HFF-Myc (cell line): Measurements from ENCODE around the gene TJP1.
"Not testable (repeated sequence)": the region's sequence is repeated elsewhere in the genome, so short reads cannot be mapped to it uniquely, and the experiment has no call there.

Experiments
- DNase-seq: peaks from one replicate; pipeline ENCODE4 v3.0.0-alpha.2; 2011; ENCODE audit warnings: low read depth; ENCODE audit errors: extremely low read depth
- H3K4me3 ChIP-seq: replicated peaks from 2 replicates; pipeline ENCODE4 v1.5.1; 2011; ENCODE audit warnings: low read depth, mild to moderate bottlenecking, control low read depth, low read length
- CTCF ChIP-seq: IDR thresholded peaks from 2 replicates; pipeline ENCODE4 v1.5.1; 2012; ENCODE audit warnings: mild to moderate bottlenecking, low read depth, low read length, control low read depth; ENCODE audit errors: missing control alignments

Gene TJP1

DNA sequence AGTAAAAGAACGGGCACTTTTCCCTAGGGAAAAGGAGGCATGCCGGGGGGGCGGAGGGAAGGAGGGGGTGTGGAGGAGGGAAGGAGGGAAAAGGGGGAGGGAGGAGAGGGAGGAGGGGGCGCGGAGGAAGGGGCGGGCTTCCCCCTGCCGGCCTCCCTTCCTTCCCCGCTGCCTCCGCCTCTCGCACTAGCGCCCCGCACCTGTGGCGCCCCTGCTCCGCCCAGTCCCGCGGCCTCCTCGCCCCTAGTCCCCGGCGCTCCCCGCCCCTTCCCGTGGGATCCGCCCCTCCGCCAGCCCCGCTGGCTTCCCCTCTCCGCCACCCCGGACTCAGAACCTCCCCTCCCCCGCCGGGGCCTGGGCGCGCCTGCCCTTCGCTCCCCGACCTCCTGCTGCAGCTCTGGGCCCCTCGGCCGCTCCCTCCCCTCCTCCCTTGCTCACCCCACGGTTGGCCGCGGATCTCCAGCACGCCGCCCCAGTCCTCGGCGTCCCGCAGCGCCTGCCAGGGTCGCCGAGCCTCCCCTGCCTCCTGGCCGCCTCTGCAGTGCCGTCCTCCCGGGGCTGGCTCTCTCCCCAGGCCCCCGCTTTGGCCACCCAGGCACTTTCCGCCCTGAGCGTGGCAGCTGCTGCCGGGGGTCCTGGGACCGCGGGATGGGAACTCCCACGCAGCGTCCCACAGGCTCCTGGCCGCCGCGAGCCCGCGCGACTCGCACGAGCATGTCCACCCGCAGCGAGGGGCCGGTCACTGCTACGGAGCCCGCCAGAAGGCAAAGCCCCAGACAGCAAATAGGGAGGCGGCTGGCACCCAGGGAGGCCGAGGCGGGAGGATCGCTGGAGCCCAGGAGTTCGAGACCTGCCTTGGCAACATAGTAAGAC, 147.4 kb downstream of the TJP1 start:
- no peak for DNase-seq
- H3K4me3 ChIP-seq = peak overlapping the region; percentile 57
- TF ChIP-seq CTCF = no peak

DNA sequence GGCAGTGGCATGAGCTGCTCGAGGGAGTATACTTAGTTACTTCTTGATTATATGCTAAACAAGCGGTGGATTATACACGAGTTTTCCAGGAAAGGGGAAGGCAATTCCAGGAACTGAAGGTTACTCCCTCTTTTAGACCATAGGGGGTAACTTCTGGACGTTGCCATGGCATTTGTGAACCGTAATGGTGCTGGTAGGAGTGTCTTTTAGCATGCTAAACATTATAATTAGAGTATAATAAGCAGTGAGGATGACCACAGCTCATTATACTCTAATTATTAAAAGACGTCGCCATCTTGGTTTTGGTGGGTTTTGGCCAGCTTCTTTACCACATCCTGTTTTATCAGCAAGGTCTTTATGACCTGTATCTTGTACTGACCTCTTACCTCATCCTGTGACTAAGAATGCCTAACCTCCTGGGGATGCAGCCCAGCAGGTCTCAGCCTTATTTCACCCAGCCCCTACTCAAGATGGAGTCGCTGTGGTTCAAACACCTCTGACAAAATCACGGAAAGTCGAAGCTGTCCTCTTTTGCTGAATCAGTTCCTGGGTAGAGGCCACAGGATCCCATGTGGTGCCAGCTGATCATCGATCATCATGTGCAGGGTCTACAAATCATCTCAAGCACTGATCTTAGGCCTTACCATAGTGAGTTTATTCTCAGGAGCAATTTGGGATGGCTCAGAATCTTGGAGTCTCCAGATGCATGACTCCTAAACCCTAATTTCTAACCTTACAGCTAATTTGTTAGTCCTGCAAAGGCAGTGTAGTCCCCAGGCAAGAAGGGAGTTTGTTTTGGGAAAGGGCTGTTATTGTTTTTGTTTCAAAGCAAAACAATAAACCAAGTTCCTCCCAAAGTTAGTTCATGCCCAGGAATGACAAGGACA, 149.1 kb downstream of the TJP1 start:
- no peak for TF ChIP-seq CTCF
- H3K4me3 ChIP-seq = no peak overlapping the region
- DNase-seq = no peak

DNA sequence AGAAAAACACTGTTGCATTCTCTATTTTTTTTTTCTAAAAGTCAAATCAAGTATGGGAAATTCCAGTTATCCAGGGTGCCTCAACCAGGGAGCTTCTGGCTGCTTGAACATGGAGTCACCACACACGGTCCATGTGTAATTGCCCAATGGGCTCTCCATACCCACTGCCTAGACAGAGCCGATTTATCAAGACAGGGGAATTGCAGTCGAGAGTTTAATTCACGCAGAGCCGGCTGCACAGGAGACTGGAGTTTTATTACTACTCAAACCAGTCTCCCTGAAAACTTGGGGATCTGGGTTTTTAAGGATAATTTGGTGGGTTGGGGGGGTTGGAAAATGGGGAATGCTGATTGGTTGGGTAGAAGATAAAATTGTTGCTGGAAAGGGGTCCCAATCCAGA, 149.8 kb downstream of the TJP1 start:
- DNase-seq = no peak
- TF ChIP-seq CTCF = no peak
- no peak overlapping the region for H3K4me3 ChIP-seq

DNA sequence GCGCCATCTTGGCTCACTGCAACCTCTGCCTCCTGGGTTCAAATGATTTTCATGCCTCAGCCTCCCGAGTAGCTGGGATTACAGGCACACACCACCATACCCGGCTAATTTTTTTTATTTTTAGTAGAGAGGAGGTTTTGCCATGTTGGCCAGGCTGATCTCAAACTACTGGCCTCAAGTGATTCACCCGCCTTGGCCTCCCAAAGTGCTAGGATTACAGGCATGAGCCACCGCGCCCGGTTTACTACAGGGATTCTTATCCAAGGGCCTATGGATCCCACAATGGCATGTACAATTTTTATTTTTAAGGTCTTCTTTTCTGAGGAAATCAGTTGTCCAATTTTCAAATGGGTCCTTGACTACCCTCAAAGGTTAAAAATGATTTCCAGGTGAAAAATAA, 150.2 kb downstream of the TJP1 start:
- H3K4me3 ChIP-seq, DNase-seq: not testable (repeated sequence)

- no peak for DNase-seq
- TF ChIP-seq CTCF = no peak
- no peak overlapping the region for H3K4me3 ChIP-seq
These were observed 151.0 kb downstream of the TJP1 start for GRCh38 chr15:29670998-29671981.

DNA sequence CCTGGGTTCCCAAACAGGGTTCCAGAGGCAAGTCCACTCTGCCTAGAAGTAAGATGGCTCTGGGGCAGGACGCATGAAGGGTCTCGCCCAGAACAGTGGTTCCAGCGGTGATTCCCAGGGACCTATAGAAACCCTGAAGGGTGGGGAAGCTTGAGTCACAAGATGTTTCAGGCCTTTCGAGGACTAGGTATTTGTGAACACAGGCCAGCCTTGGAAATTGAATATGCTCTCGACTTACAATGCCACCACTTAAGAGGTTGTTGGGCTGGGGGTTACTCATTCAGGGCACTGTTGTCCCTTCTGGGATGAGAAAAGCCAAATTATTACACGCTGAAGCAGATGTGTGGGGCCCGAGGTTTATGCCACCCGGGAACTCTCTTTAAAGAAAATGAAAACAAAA, 152.0 kb downstream of the TJP1 start:
- DNase-seq = no peak
- TF ChIP-seq CTCF = no peak
- H3K4me3 ChIP-seq = no peak overlapping the region

- no peak for DNase-seq
- H3K4me3 ChIP-seq = no peak overlapping the region
- no peak for TF ChIP-seq CTCF
These were observed 152.4 kb downstream of the TJP1 start for GRCh38 chr15:29669823-29670222.
